Erythroblast (primary cell): ENCODE data around the gene PDZD7.

Source experiments
- GATA1 ChIP-seq: IDR thresholded peaks from 2 replicates; pipeline ENCODE4 v1.6.1; 2011; ENCODE audit warnings: low read depth, mild to moderate bottlenecking, control low read depth, low read length, moderate library complexity
- POLR2A ChIP-seq: IDR thresholded peaks from 2 replicates; pipeline ENCODE4 v1.6.1; 2011; ENCODE audit warnings: mild to moderate bottlenecking, low read length

GRCh38 chr10:101079874-101080273, 48.9 kb upstream of the PDZD7 start:
- TF ChIP-seq POLR2A (no peak), GATA1 (no peak)
